ENCODE measurements around the gene FBXW4.

FBXW4 gene

DNA sequence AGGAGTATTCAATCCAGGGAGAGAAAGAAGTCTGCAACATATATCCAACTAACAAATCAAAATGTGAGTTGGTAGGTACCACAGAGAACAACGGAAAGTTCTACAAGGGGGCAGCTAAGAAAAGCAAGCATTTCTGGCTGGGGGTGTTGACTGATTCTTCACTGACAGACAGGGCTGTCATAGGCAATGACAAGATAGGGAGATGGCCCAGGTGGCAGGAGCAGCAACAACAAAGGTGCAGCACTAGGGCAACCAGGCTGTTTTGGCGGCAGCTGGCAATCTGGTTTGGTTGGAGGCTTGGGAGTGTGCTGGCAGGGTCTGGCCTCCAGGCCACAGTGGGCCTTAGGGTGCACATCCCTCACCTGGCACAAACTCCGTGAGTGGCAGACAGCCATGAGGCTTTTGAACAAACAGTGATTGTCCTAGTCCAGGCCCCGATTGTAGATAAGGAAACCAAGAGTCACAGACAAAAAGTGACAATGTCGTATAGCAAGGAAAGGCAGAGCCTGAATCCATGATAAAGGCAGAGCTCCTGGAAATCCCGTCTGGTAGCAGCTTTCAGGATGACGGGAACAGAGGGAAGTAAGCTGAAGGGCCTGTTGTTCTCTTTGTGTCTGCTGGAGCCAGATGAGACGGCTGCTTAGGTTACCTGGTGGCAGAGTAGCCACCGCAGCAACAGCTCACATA is 78.4 kb downstream of the FBXW4 start:
- ChIA-PET POLR2A (no interaction called here), CTCF (interaction anchor here (0.8 to 3.5 kb wide), 7 partner anchors 14 to 164 kb away, joined by 3 to 10 read pairs (median 3); partner anchors contain the start of genes DPCD and POLL)
- no peak for TF ChIP-seq ZNF223 (tag by site-specific recombination; IDR thresholded peaks at IDR 0.05)
- no peak for TF ChIP-seq ZNF830 (tag by site-specific recombination; IDR thresholded peaks at IDR 0.05; ENCODE audit: low read depth)
- TF ChIP-seq ZNF324 (tag by site-specific recombination; IDR thresholded peaks at IDR 0.05): no peak
- TF ChIP-seq, protein P1, sequence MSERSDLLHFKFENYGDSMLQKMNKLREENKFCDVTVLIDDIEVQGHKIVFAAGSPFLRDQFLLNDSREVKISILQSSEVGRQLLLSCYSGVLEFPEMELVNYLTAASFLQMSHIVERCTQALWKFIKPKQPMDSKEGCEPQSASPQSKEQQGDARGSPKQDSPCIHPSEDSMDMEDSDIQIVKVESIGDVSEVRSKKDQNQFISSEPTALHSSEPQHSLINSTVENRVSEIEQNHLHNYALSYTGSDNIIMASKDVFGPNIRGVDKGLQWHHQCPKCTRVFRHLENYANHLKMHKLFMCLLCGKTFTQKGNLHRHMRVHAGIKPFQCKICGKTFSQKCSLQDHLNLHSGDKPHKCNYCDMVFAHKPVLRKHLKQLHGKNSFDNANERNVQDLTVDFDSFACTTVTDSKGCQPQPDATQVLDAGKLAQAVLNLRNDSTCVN (tag by site-specific recombination; optimal IDR thresholded peaks at IDR 0.05): no peak
- no peak for TF ChIP-seq ZNF791 (tag by site-specific recombination; IDR thresholded peaks at IDR 0.05)
- no peak for TF ChIP-seq ZNF76 (tag by site-specific recombination; IDR thresholded peaks at IDR 0.05; ENCODE audit: borderline replicate concordance, low read depth)
- TF ChIP-seq, protein P2, sequence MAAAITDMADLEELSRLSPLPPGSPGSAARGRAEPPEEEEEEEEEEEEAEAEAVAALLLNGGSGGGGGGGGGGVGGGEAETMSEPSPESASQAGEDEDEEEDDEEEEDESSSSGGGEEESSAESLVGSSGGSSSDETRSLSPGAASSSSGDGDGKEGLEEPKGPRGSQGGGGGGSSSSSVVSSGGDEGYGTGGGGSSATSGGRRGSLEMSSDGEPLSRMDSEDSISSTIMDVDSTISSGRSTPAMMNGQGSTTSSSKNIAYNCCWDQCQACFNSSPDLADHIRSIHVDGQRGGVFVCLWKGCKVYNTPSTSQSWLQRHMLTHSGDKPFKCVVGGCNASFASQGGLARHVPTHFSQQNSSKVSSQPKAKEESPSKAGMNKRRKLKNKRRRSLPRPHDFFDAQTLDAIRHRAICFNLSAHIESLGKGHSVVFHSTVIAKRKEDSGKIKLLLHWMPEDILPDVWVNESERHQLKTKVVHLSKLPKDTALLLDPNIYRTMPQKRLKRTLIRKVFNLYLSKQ (tag by site-specific recombination; IDR thresholded peaks at IDR 0.05; ENCODE audit: borderline replicate concordance): no peak
- no peak for TF ChIP-seq HOXC10 (CRISPR knock-in tag; IDR thresholded peaks at IDR 0.05)
- TF ChIP-seq ZSCAN16 (tag by site-specific recombination; IDR thresholded peaks at IDR 0.05): no peak
- no peak for TF ChIP-seq ZNF146 (tag by site-specific recombination; IDR thresholded peaks at IDR 0.05)
- TF ChIP-seq ZNF404 (tag by site-specific recombination; IDR thresholded peaks at IDR 0.05): no peak
- TF ChIP-seq ZNF670 (tag by site-specific recombination; IDR thresholded peaks at IDR 0.05; ENCODE audit: low read depth): no peak
- no peak overlapping the region for H3K27ac ChIP-seq (ENCODE audit: extremely low read depth, low read depth, low read length)
- H3K4me1 ChIP-seq (ENCODE audit: control insufficient read depth, insufficient read depth, low read length): no peaks in the 10 kb centered on the region
- H3K4me3 ChIP-seq (ENCODE audit: low read depth, low read length): no peak overlapping the region
- H3K36me3 ChIP-seq (ENCODE audit: control insufficient read depth in 2 of 2, insufficient read depth in 1 of 2, low read length in 2 of 2): peaks cover 0 to 19% of the 10 kb centered on the region in 2 experiments; a peak in 2 of 3 replicates
- H3K9me3 ChIP-seq (ENCODE audit: control insufficient read depth, insufficient read depth, low read depth, low read length): no peaks in the 10 kb centered on the region

DNA sequence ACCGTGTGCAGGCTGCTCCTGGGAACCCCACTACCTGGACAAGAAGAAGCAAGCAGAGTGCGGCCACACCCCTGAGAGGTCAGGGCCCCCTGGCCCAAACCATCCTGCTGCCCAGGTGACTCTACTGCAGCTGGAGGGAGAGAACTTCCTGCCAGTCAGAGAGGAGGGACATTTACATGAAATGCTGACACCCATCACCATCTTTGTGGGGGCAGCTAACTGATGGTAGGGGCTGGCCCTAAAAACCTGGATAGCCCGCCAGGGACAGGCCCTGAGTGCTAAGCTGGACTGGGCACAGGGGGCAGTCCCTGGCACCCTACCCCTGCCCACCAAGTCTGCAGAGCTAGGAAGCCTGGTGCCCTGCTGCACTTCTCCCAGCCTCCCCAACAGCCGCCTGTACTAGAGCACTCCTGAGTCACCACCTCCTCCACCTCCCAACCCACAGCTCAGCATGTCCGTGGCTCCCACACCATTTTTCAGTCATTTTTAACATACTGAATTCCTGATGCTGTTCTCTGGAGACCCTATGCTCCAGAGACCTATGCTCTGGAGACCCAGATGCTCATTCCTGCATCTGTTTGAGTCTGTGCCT is 79.3 kb downstream of the FBXW4 start:
- Histone ChIP-seq H3K27ac (ENCODE audit: extremely low read depth, low read depth, low read length) (no peak overlapping the region), H3K36me3 (ENCODE audit: control insufficient read depth in 2 of 2, insufficient read depth in 1 of 2, low read length in 2 of 2) (peaks cover 0 to 25% of the 10 kb centered on the region in 2 experiments; a peak in 1 of 3 replicates), H3K4me1 (ENCODE audit: control insufficient read depth, insufficient read depth, low read length) (no peaks in the 10 kb centered on the region), H3K9me3 (ENCODE audit: control insufficient read depth, insufficient read depth, low read depth, low read length) (no peaks in the 10 kb centered on the region), H3K4me3 (ENCODE audit: low read depth, low read length) (no peak overlapping the region)
- CTCF ChIA-PET: interaction anchor here (0.9 to 3.5 kb wide), 3 partner anchors 13 to 165 kb away, joined by 3 to 10 read pairs (median 3); no protein-coding TSS in a partner anchor
- POLR2A ChIA-PET: no interaction called here
- TF ChIP-seq ZNF202 (tag by site-specific recombination; IDR thresholded peaks at IDR 0.05; ENCODE audit: borderline replicate concordance) (no peak), ZFHX2 (tag by site-specific recombination; conservative IDR thresholded peaks at IDR 0.05) (peak; percentile 69), EGR2 (tag by site-specific recombination; IDR thresholded peaks at IDR 0.05; ENCODE audit: low read depth) (peak; percentile 60)

DNA sequence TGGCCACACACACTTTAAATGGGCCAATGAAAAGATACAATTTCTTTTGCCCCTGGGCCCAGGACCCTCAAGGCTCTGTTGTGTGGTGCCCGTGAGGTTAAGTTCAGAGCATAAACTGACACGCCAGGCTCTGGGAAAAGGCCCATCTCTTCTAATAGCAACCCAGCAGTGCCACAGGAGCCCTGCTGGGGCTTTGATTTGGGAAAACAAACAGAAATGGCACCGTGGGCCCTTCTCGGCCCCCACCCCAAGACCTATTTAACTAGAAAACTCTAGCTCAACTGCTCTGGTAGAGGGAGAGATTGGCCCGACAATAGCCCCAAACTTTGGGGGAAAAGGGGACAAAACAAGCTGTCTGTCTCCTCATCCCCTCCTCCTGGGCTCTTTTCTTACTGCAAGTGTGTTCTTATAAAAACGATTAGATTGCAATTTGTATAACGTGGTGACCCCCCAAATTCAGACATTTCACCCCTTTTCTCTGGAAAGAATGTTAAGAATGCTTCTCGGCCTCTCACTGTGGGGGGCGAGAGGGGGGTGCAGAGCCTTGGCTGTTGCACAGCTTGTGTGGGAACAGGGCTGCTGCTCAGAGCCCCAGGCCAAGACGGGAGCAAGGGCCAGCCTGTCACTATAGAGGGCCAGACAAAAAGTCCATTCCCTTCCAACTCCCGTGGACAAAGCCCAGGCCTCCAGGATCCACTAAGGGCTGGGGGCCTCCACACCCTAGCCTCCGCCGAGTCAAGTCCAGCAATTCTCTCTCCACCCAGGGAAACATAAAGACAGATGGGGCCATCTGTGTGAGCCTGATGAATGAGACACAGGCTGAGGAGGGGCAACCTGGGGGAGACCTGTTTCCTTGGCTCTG is 80.1 kb downstream of the FBXW4 start:
- H3K4me1 ChIP-seq (ENCODE audit: control insufficient read depth, insufficient read depth, low read length): no peaks in the 10 kb centered on the region
- H3K9me3 ChIP-seq (ENCODE audit: control insufficient read depth, insufficient read depth, low read depth, low read length): no peaks in the 10 kb centered on the region
- peaks cover 0 to 30% of the 10 kb centered on the region in 2 experiments; a peak in 2 of 3 replicates for H3K36me3 ChIP-seq (ENCODE audit: control insufficient read depth in 2 of 2, insufficient read depth in 1 of 2, low read length in 2 of 2)
- ChIA-PET POLR2A (no interaction called here), CTCF (interaction anchor here (1.1 to 3.5 kb wide), 3 partner anchors 11 to 166 kb away, joined by 3 to 10 read pairs (median 4); no protein-coding TSS in a partner anchor)
- TF ChIP-seq ZNF324 (tag by site-specific recombination; IDR thresholded peaks at IDR 0.05) (no peak), ZIC2 (tag by site-specific recombination; IDR thresholded peaks at IDR 0.05) (peak; percentile 65)
- no peak overlapping the region for H3K27ac ChIP-seq (ENCODE audit: extremely low read depth, low read depth, low read length)
- no peak overlapping the region for H3K4me3 ChIP-seq (ENCODE audit: low read depth, low read length)
